Measurements from ENCODE around the gene TMEM147.

GRCh38 chr19:35516310-35516709, 29.1 kb upstream of the TMEM147 start:
- no peak for TF ChIP-seq CTCF (IDR thresholded peaks at IDR 0.05)
- TF ChIP-seq POLR2A (IDR thresholded peaks at IDR 0.05): no peak
- TF ChIP-seq POLR2AphosphoS5 (IDR thresholded peaks at IDR 0.05): no peak
- no peak for TF ChIP-seq EP300 (IDR thresholded peaks at IDR 0.05)

Data from upper lobe of left lung (tissue), 4 donors.